HG03064 (cell line): ENCODE data around the gene HDLBP.
"Not testable (repeated sequence)": the region's sequence is repeated elsewhere in the genome, so short reads cannot be mapped to it uniquely, and the experiment has no call there.

Experiments used
- ATAC-seq: cut with Tn5 transposase; IDR thresholded peaks from one replicate; pipeline ENCODE4 v1.9.1; 2021; ENCODE audit warnings: low read depth; ENCODE audit not compliant: unreplicated experiment

HDLBP gene

GRCh38 chr2:241200822-241201395 is 114.6 kb downstream of the HDLBP start:
- ATAC-seq = no peak

GRCh38 chr2:241199897-241200821 is 115.3 kb downstream of the HDLBP start:
- no peak for ATAC-seq

- ATAC-seq = no peak
Measured at GRCh38 chr2:241199286-241199685, 116.2 kb downstream of the HDLBP start.

- no peak for ATAC-seq
Measured at GRCh38 chr2:241198381-241199279, 116.8 kb downstream of the HDLBP start.

- ATAC-seq = no peak
Measured at GRCh38 chr2:241197947-241198346, 117.5 kb downstream of the HDLBP start.

GRCh38 chr2:241197246-241197645 is 118.2 kb downstream of the HDLBP start:
- ATAC-seq = not testable (repeated sequence)

- no peak for ATAC-seq
Measured at GRCh38 chr2:241195506-241196130, 119.9 kb downstream of the HDLBP start.

GRCh38 chr2:241194811-241195210 is 120.7 kb downstream of the HDLBP start:
- no peak for ATAC-seq

GRCh38 chr2:241193271-241193670 is 122.2 kb downstream of the HDLBP start:
- ATAC-seq = no peak

GRCh38 chr2:241191081-241191480 is 124.4 kb downstream of the HDLBP start:
- no peak for ATAC-seq

- ATAC-seq = no peak
Measured at GRCh38 chr2:241190291-241190981, 125.0 kb downstream of the HDLBP start.

GRCh38 chr2:241189856-241190201 is 125.6 kb downstream of the HDLBP start:
- no peak for ATAC-seq

- no peak for ATAC-seq
Measured at GRCh38 chr2:241189093-241189855, 126.2 kb downstream of the HDLBP start.

- ATAC-seq = no peak
Measured at GRCh38 chr2:241188361-241189092, 126.9 kb downstream of the HDLBP start, which contains the start of gene ANO7. TSS of gene ANO7 (plus strand) at chr2:241188677. CDS start at chr2:241190064, 1,387 bp downstream.

GRCh38 chr2:241187918-241188234 is 127.6 kb downstream of the HDLBP start:
- ATAC-seq = no peak

GRCh38 chr2:241187101-241187917 is 128.2 kb downstream of the HDLBP start:
- ATAC-seq = no peak

- no peak for ATAC-seq
Measured at GRCh38 chr2:241185961-241186360, 129.5 kb downstream of the HDLBP start.

- ATAC-seq = no peak
Measured at GRCh38 chr2:241184901-241185300, 130.6 kb downstream of the HDLBP start.
